RKO (cell line): ENCODE measurements around the gene PGM2.
"Not testable (repeated sequence)": the region's sequence is repeated elsewhere in the genome, so short reads cannot be mapped to it uniquely, and the experiment has no call there.

Experiments used
- DNase-seq: peaks from one replicate; pipeline ENCODE4 v3.0.0-alpha.2; 2016; ENCODE audit warnings: low spot score

PGM2 gene

GRCh38 chr4:37818752-37819151, 7.7 kb upstream of the PGM2 start:
- DNase-seq = no peak

DNA sequence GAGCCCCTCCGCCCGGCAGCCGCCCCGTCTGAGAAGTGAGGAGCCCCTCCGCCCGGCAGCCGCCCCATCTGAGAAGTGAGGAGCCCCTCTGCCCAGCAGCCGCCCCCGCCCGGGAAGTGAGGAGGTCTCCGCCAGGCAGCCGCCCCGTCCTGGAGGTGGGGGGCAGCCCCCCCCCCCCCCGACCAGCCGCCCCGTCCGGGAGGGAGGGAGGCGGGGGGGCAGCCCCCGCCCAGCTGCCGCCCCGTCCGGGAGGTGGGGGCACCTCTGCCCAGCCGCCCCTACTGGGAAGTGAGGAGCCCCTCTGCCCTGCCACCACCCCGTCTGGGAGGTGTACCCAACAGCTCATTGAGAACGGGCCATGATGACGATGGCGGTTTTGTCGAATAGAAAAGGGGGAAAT, 6.0 kb upstream of the PGM2 start:
- DNase-seq = not testable (repeated sequence)

DNA sequence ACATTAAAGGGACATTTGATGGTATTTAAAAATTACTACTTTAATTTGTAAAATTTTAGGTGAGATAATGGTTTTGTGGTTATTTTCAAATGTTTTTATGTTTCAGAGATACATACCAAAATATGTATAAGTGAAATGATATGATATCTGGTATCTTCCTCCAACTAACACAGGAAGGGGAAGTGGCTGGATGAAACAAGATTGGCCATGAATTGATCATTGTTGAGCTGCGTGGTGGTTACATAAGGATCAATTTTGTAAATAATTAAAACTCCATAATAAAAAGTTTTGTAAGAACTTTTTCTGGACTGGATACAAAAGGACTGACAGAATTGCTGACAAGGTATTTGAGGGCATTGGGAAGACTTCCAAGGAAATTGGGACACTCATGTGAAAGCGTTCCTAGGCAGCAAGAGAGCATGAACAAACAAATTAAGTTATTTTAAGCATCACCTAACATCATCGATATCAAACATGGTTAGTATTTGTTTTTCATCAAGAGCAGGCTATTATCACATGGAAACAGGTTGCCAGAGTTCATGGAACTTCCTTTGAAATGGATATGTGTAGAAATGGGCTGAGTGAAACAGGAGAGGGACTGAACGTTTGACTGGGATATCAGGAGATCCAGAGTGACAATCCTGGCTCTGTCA, 4.4 kb upstream of the PGM2 start:
- DNase-seq = no peak

GRCh38 chr4:37825501-37825900, 985 bp upstream of the PGM2 start:
- not testable (repeated sequence) for DNase-seq

DNA sequence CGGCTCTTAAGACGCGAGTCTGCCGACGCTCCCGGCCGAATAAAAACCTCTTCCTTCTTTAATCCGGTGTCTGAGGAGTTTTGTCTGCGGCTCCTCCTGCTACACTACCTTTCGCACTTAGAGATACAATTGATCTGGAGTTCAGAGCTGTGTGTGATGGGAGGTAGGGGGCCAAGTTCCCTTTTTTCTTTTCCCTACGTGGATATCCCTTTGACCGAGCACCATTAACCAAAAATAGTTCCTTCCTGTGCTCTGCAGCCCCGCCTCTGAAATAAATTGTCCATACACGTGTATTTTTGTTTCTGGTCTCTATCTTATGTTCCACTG, 555 bp upstream of the PGM2 start:
- no peak for DNase-seq

GRCh38 chr4:37827030-37827685, 672 bp downstream of the PGM2 start:
- peak; percentile 85 for DNase-seq

GRCh38 chr4:37827802-37828321, 1.4 kb downstream of the PGM2 start:
- no peak for DNase-seq

- DNase-seq = no peak
Observed at GRCh38 chr4:37828843-37829242, 2.4 kb downstream of the PGM2 start.

GRCh38 chr4:37830640-37831039, 4.2 kb downstream of the PGM2 start:
- DNase-seq = no peak

GRCh38 chr4:37835031-37835430, 8.5 kb downstream of the PGM2 start:
- DNase-seq = no peak

DNA sequence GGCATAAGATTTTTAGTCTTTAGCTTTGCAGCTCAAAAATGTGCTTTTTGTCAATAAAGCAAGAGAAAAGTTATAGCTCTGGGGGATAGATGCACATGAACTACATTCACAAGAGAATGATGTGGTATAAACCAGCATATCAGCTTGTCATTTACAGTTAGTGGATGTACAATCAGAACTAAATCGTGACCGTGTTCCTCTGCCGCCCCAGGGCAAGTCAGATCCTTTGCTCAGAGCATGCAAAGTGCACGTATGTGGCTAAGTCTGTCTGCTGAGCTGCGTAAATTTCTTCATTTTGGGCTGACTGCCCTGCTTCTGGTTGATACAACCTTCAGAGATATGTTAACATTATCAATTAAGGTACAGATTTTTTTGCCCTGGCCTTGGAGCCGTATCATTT, 9.3 kb downstream of the PGM2 start:
- DNase-seq = no peak

GRCh38 chr4:37836274-37836673, 9.8 kb downstream of the PGM2 start:
- no peak for DNase-seq

- DNase-seq = no peak
Observed at GRCh38 chr4:37836838-37837440, 10.5 kb downstream of the PGM2 start.

DNA sequence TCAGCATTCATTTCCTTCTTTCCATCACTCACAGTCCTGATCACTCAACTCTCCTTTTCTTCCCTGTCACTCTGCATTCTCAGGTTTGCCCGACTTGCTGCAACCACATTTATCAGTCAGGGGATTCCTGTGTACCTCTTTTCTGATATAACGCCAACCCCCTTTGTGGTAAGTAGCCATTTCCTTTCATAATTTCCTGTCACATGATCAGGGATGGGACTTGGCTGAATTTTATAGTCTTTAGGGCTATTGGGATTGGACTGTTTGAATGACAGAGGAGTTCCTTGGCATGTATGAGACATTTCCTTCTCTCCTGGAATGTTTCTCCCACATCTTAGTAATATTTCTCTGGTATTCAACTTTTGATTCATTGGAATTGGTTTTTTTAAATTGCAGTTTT, 11.0 kb downstream of the PGM2 start:
- peak; percentile 20 for DNase-seq

- DNase-seq = no peak
Observed at GRCh38 chr4:37839426-37839825, 12.9 kb downstream of the PGM2 start.

DNA sequence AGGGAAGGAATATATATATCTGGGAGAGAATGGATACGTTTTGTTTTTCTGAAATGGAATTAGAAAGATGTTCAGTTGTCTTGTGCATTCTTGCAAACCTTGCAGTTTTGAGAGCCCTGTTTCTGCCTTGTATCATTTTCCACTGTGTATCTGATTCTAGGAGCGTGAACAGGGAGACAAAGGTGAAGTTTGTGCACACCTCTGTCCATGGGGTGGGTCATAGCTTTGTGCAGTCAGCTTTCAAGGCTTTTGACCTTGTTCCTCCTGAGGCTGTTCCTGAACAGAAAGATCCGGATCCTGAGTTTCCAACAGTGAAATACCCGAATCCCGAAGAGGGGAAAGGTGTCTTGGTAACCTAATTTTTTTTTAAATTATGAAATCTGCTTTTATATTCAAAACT, 17.7 kb downstream of the PGM2 start:
- no peak for DNase-seq

DNA sequence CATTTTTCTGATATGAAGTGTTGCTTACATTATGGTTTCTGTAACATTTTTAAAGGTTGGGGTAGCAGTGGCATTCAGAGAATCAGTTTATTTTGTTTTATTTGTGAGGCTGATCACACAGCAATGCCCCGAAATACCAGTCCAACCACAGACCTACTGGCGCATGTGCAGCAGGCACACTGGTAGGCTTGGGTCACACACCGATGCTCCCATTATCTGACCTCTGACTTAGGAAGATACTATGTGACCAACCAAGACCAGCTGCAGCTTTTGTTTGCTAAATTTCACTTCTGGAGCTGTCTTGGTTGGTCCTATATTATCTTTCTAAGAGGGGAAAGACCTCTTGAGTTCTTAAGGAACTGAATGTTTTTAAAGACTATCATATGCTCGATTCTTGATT, 18.7 kb downstream of the PGM2 start:
- DNase-seq = no peak

DNA sequence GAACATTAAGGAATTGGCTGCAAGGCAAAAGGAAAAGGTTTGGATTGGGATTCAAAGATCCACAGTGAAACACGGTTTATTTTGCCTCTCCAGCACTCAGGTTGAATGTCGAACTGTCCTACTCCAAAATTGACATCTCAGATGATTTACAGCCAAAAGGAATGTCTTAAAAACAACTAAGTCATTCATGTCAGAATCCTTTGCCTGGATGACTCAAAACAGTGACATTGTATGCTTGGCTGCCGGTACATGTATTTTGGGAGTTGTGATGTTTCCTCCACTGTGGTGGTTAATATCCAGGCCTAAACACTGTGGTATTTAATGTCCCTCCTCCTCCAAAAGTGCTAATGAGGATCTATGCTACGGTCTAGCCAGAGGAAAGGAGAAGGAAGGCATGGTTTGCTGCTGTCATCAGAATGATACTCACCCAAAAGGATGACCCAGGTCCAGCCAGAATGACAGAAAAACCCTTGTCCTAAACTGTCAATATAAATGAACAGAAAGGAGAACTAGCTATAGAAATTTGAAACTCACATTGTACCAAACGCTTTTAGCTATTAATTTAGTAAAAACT, 20.9 kb downstream of the PGM2 start:
- no peak for DNase-seq

GRCh38 chr4:37852376-37852775, 25.9 kb downstream of the PGM2 start:
- no peak for DNase-seq

- no peak for DNase-seq
Observed at GRCh38 chr4:37858112-37858511, 31.6 kb downstream of the PGM2 start.

GRCh38 chr4:37858872-37859271, 32.4 kb downstream of the PGM2 start:
- no peak for DNase-seq

- DNase-seq = no peak
Observed at GRCh38 chr4:37860266-37860665, 33.8 kb downstream of the PGM2 start.

DNA sequence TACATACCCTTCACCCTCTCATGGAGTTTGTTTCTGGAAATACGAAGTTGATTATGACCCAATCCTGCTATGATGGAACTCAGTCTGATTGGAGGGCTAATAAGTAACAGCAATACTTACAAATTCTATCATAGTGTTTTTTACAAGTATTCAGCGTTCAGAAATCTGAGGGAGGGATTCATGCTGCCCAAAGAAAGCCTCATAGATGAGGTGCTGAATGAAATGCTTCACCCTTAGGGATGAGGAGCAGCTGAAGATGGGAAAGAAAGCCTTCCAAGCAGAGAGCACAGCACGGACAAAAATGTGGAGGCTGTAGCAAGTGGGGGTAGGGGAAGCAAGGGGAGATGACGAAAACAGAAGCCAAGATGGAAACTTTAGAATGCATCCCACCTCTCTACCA, 36.5 kb downstream of the PGM2 start:
- DNase-seq = no peak
